HEK293 (cell line): ENCODE measurements around the gene CHRDL1.

ENCODE experiments used
- CTCF ChIA-PET: fragments of 350-600 bp; formaldehyde crosslinking; extraction: SDS; loops from one replicate; lab custom pipeline; 2021; ENCODE audit warnings: antibody characterized with exemption; lab: Yijun Ruan, JAX
- POLR2A ChIA-PET: fragments of 300-600 bp; formaldehyde crosslinking; extraction: SDS; loops from one replicate; lab custom pipeline; 2020; ENCODE audit warnings: antibody characterized with exemption, inconsistent platforms; lab: Yijun Ruan, JAX
- H3K27ac ChIP-seq: fragments of 200-500 bp; sonication (Bioruptor generic); 2 replicates; pipeline ENCODE4 v1.5.1; 2014; ENCODE audit warnings: low read depth, low read length, control low read depth, inconsistent platforms; ENCODE audit errors: extremely low read depth
- H3K36me3 ChIP-seq, 2 experiments: fragments of 200-500 bp in 1 of 2; sonication (Bioruptor generic) in 1 of 2; 1 replicate in 1 of 2; 2 replicates in 1 of 2; pipeline ENCODE4 v1.5.1; 2014 to 2017; ENCODE audit warnings: inconsistent platforms in 2 of 2, low read length in 2 of 2; ENCODE audit not compliant: control insufficient read depth in 2 of 2, insufficient read depth in 1 of 2
- H3K4me1 ChIP-seq: fragments of 200-500 bp; sonication (Bioruptor generic); 2 replicates; pipeline ENCODE4 v1.5.1; 2014; ENCODE audit warnings: mild to moderate bottlenecking, low read length, inconsistent platforms; ENCODE audit not compliant: control insufficient read depth, insufficient read depth
- H3K4me3 ChIP-seq: 2 replicates; pipeline ENCODE4 v1.5.1; 2011; ENCODE audit warnings: low read depth, mild to moderate bottlenecking, control low read depth, low read length, moderate library complexity
- H3K9me3 ChIP-seq: fragments of 200-500 bp; sonication (Bioruptor generic); 2 replicates; pipeline ENCODE4 v1.5.1; 2014; ENCODE audit warnings: low read depth, low read length, inconsistent platforms; ENCODE audit not compliant: control insufficient read depth, insufficient read depth
- FEZF1 ChIP-seq: fragments of 450-650 bp; formaldehyde crosslinking; IDR thresholded peaks from 2 replicates; pipeline ENCODE4 v1.5.1; 2016; ENCODE audit warnings: missing biosample characterization, missing genetic modification characterization
- GLI2 ChIP-seq: fragments of 450-650 bp; formaldehyde crosslinking; IDR thresholded peaks from 2 replicates; pipeline ENCODE4; 2017; ENCODE audit warnings: missing biosample characterization, missing genetic modification characterization, low read depth, borderline replicate concordance
- HOXC10 ChIP-seq: sonication (generic); formaldehyde crosslinking; IDR thresholded peaks from 2 replicates; pipeline ENCODE4 v1.8.1; 2023; ENCODE audit warnings: mild to moderate bottlenecking, missing genetic modification reagents
- IKZF3 ChIP-seq: fragments of 450-650 bp; IDR thresholded peaks from 2 replicates; pipeline ENCODE4 v1.5.0; 2018; ENCODE audit warnings: missing biosample characterization, mild to moderate bottlenecking, missing genetic modification characterization, moderate library complexity
- KLF16 ChIP-seq: fragments of 450-650 bp; formaldehyde crosslinking; IDR thresholded peaks from 2 replicates; pipeline ENCODE4 v1.5.1; 2017; ENCODE audit warnings: missing biosample characterization, missing genetic modification characterization
- KLF8 ChIP-seq: fragments of 450-650 bp; formaldehyde crosslinking; IDR thresholded peaks from 2 replicates; pipeline ENCODE4 v1.5.1; 2016; ENCODE audit warnings: missing biosample characterization, missing genetic modification characterization
- MYNN ChIP-seq: fragments of 450-650 bp; formaldehyde crosslinking; IDR thresholded peaks from 2 replicates; pipeline ENCODE4 v1.5.1; 2016; ENCODE audit warnings: missing biosample characterization, missing genetic modification characterization, borderline replicate concordance
- PATZ1 ChIP-seq: fragments of 450-650 bp; formaldehyde crosslinking; IDR thresholded peaks from 2 replicates; pipeline ENCODE4 v1.5.1; 2016; ENCODE audit warnings: missing biosample characterization, missing genetic modification characterization
- WT1 ChIP-seq: fragments of 450-650 bp; formaldehyde crosslinking; IDR thresholded peaks from 2 replicates; pipeline ENCODE4 v1.5.1; 2016; ENCODE audit warnings: missing biosample characterization, missing genetic modification characterization
- ZFP3 ChIP-seq: fragments of 450-650 bp; formaldehyde crosslinking; IDR thresholded peaks from 2 replicates; pipeline ENCODE4 v1.5.1; 2016; ENCODE audit warnings: low read depth, missing biosample characterization, missing genetic modification characterization
- ZFP69B ChIP-seq: fragments of 450-650 bp; formaldehyde crosslinking; IDR thresholded peaks from 2 replicates; pipeline ENCODE4 v1.5.1; 2016; ENCODE audit warnings: missing biosample characterization, missing genetic modification characterization
- ZNF155 ChIP-seq: fragments of 450-650 bp; formaldehyde crosslinking; IDR thresholded peaks from 2 replicates; pipeline ENCODE4 v1.5.1; 2016; ENCODE audit warnings: missing biosample characterization, missing genetic modification characterization
- ZNF18 ChIP-seq: fragments of 450-650 bp; formaldehyde crosslinking; IDR thresholded peaks from 2 replicates; pipeline ENCODE4 v1.5.1; 2016; ENCODE audit warnings: missing biosample characterization, missing genetic modification characterization
- ZNF184 ChIP-seq: fragments of 450-650 bp; IDR thresholded peaks from 2 replicates; pipeline ENCODE4 v1.5.1; 2018; ENCODE audit warnings: missing biosample characterization, mild to moderate bottlenecking, missing genetic modification characterization
- ZNF202 ChIP-seq: fragments of 450-650 bp; formaldehyde crosslinking; IDR thresholded peaks from 2 replicates; pipeline ENCODE4 v1.5.1; 2016; ENCODE audit warnings: missing biosample characterization, missing genetic modification characterization, borderline replicate concordance
- ZNF211 ChIP-seq: fragments of 450-650 bp; formaldehyde crosslinking; IDR thresholded peaks from 2 replicates; pipeline ENCODE4 v1.5.1; 2016; ENCODE audit warnings: low read depth, missing biosample characterization, missing genetic modification characterization
- ZNF214 ChIP-seq: fragments of 450-650 bp; formaldehyde crosslinking; IDR thresholded peaks from 2 replicates; pipeline ENCODE4 v1.5.1; 2017; ENCODE audit warnings: missing biosample characterization, mild to moderate bottlenecking, missing genetic modification characterization, borderline replicate concordance
- ZNF24 ChIP-seq: fragments of 450-650 bp; formaldehyde crosslinking; IDR thresholded peaks from 2 replicates; pipeline ENCODE4 v1.5.1; 2016; ENCODE audit warnings: missing biosample characterization, missing genetic modification characterization
- ZNF26 ChIP-seq: fragments of 450-650 bp; formaldehyde crosslinking; IDR thresholded peaks from 2 replicates; pipeline ENCODE4 v1.5.1; 2016; ENCODE audit warnings: missing biosample characterization, missing genetic modification characterization
- ZNF280D ChIP-seq: fragments of 450-650 bp; formaldehyde crosslinking; IDR thresholded peaks from 2 replicates; pipeline ENCODE4 v1.5.1; 2016; ENCODE audit warnings: missing biosample characterization, missing genetic modification characterization
- ZNF48 ChIP-seq: fragments of 450-650 bp; formaldehyde crosslinking; IDR thresholded peaks from 2 replicates; pipeline ENCODE4 v1.5.1; 2016; ENCODE audit warnings: missing biosample characterization, missing genetic modification characterization
- ZNF501 ChIP-seq: fragments of 450-650 bp; formaldehyde crosslinking; IDR thresholded peaks from 2 replicates; pipeline ENCODE4 v1.5.1; 2016; ENCODE audit warnings: missing biosample characterization, missing genetic modification characterization
- ZNF521 ChIP-seq: fragments of 450-650 bp; formaldehyde crosslinking; IDR thresholded peaks from 2 replicates; pipeline ENCODE4 v1.5.1; 2017; ENCODE audit warnings: missing biosample characterization, mild to moderate bottlenecking, missing genetic modification characterization
- ZNF549 ChIP-seq: fragments of 450-650 bp; IDR thresholded peaks from 2 replicates; pipeline ENCODE4 v1.5.1; 2018; ENCODE audit warnings: missing biosample characterization, missing genetic modification characterization, mild to moderate bottlenecking, inconsistent platforms, moderate library complexity
- ZNF560 ChIP-seq: fragments of 450-650 bp; formaldehyde crosslinking; IDR thresholded peaks from 2 replicates; pipeline ENCODE4 v1.5.1; 2017; ENCODE audit warnings: missing biosample characterization, missing genetic modification characterization, borderline replicate concordance
- ZNF629 ChIP-seq: fragments of 450-650 bp; formaldehyde crosslinking; IDR thresholded peaks from 2 replicates; pipeline ENCODE4 v1.5.1; 2017; ENCODE audit warnings: missing biosample characterization, missing genetic modification characterization
- ZNF664 ChIP-seq: fragments of 450-650 bp; formaldehyde crosslinking; IDR thresholded peaks from 2 replicates; pipeline ENCODE4 v1.5.1; 2016; ENCODE audit warnings: missing biosample characterization, missing genetic modification characterization
- ZNF707 ChIP-seq: fragments of 450-650 bp; formaldehyde crosslinking; IDR thresholded peaks from 2 replicates; pipeline ENCODE4 v1.5.1; 2016; ENCODE audit warnings: missing biosample characterization, missing genetic modification characterization
- ZSCAN30 ChIP-seq: fragments of 450-650 bp; IDR thresholded peaks from 2 replicates; pipeline ENCODE4 v1.5.1; 2018; ENCODE audit warnings: missing biosample characterization, mild to moderate bottlenecking, missing genetic modification characterization, moderate library complexity
- ZXDB ChIP-seq: fragments of 450-650 bp; formaldehyde crosslinking; IDR thresholded peaks from 2 replicates; pipeline ENCODE4 v1.5.1; 2016; ENCODE audit warnings: missing biosample characterization, missing genetic modification characterization

CHRDL1 gene

GRCh38 chrX:110791071-110791470, 4.5 kb downstream of the CHRDL1 start:
- no peaks in the 10 kb centered on the region for H3K9me3 ChIP-seq
- POLR2A ChIA-PET = no interaction called here
- H3K4me3 ChIP-seq = no peak overlapping the region
- no peaks in the 10 kb centered on the region for H3K36me3 ChIP-seq
- no peak overlapping the region for H3K27ac ChIP-seq
- no peaks in the 10 kb centered on the region for H3K4me1 ChIP-seq
- TF ChIP-seq ZNF521 (tag by site-specific recombination) (no peak), KLF16 (tag by site-specific recombination) (no peak), ZSCAN30 (tag by site-specific recombination) (no peak), MYNN (tag by site-specific recombination) (no peak), ZNF184 (tag by site-specific recombination) (no peak), PATZ1 (tag by site-specific recombination) (no peak), ZNF211 (tag by site-specific recombination) (no peak), ZNF18 (tag by site-specific recombination) (no peak), ZFP69B (tag by site-specific recombination) (no peak), HOXC10 (CRISPR knock-in tag) (no peak), IKZF3 (tag by site-specific recombination) (no peak), ZNF48 (tag by site-specific recombination) (no peak), GLI2 (tag by site-specific recombination) (no peak), ZNF26 (tag by site-specific recombination) (no peak), WT1 (tag by site-specific recombination) (no peak), FEZF1 (tag by site-specific recombination) (no peak), ZFP3 (tag by site-specific recombination) (no peak), ZNF202 (tag by site-specific recombination) (no peak), ZNF560 (tag by site-specific recombination) (no peak), ZNF664 (tag by site-specific recombination) (no peak)
- TF ChIP-seq, all 188 proteins: peak for 0
- CTCF ChIA-PET = interaction anchor here (0.6 to 0.7 kb wide), 2 partner anchors 55 to 76 kb away, joined by 3 to 6 read pairs; no protein-coding TSS in a partner anchor

GRCh38 chrX:110786486-110786885, 9.1 kb downstream of the CHRDL1 start:
- no peaks in the 10 kb centered on the region for H3K4me1 ChIP-seq
- POLR2A ChIA-PET = no interaction called here
- H3K36me3 ChIP-seq = no peaks in the 10 kb centered on the region
- no peak overlapping the region for H3K27ac ChIP-seq
- no peak overlapping the region for H3K4me3 ChIP-seq
- no peaks in the 10 kb centered on the region for H3K9me3 ChIP-seq
- CTCF ChIA-PET = no interaction called here
- TF ChIP-seq ZNF155 (no peak), ZNF501 (tag by site-specific recombination) (no peak), ZNF280D (tag by site-specific recombination) (no peak), MYNN (tag by site-specific recombination) (no peak), ZNF549 (tag by site-specific recombination) (no peak), ZNF707 (tag by site-specific recombination) (no peak), ZXDB (no peak), ZNF214 (tag by site-specific recombination) (no peak), ZFP3 (tag by site-specific recombination) (no peak), KLF8 (tag by site-specific recombination) (no peak), ZNF24 (tag by site-specific recombination) (no peak), ZNF629 (tag by site-specific recombination) (no peak)
